Memory B cell (primary cell): ENCODE data around the gene SEMA6D.

ENCODE experiments used
- ATAC-seq: fragments of 150-1000 bp; cut with Tn5 transposase; 2 replicates; pipeline ENCODE4 v1.10.0; 2021; ENCODE audit warnings: low read depth, mild to moderate bottlenecking, moderate library complexity
- DNase-seq, 2 donors: peaks; one replicate each; pipeline ENCODE4 v3.0.0; 2022; ENCODE audit warnings: low spot score in 2 of 2
- H3K27ac Mint-ChIP-seq: one replicate; pipeline ENCODE4 v1.8.0; 2022; ENCODE audit warnings: mild to moderate bottlenecking, moderate library complexity, mixed read lengths
- H3K27me3 Mint-ChIP-seq: one replicate; pipeline ENCODE4 v1.8.0; 2022; ENCODE audit warnings: mixed read lengths
- H3K36me3 Mint-ChIP-seq: one replicate; pipeline ENCODE4 v1.8.0; 2022; ENCODE audit warnings: mild to moderate bottlenecking, mixed read lengths
- H3K4me1 Mint-ChIP-seq: one replicate; pipeline ENCODE4 v1.8.0; 2022; ENCODE audit warnings: mixed read lengths
- H3K4me3 Mint-ChIP-seq: one replicate; pipeline ENCODE4 v1.8.0; 2022; ENCODE audit warnings: mild to moderate bottlenecking, moderate library complexity, mixed read lengths
- H3K9me3 Mint-ChIP-seq: one replicate; pipeline ENCODE4 v1.8.0; 2022; ENCODE audit warnings: mixed read lengths

Gene SEMA6D

DNA sequence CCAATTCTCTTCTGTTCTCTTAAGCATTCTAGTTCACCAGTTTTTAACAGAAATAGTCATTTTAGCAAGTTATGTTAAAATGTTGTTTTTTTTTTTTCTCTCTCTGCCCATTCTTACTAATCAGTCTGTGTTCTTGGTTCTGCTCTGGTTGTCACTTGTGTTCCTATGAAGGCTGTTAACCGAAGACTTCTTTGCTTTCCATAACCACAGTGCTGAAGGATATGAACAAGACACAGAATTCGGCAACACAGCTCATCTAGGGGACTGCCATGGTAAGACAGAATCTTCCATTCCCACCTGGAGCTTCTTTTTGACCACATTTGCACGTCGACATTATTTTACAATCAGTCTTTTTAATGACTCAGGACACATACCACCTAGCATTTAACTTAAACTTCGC, 49.1 kb downstream of the SEMA6D start:
- Mint-ChIP-seq H3K27me3 (peaks cover 7% of the 10 kb centered on the region), H3K4me1 (no peaks in the 10 kb centered on the region), H3K4me3 (no peak overlapping the region), H3K27ac (no peak overlapping the region), H3K9me3 (peaks cover 3% of the 10 kb centered on the region), H3K36me3 (no peaks in the 10 kb centered on the region)
- ATAC-seq (no peak), DNase-seq (no peak)

DNA sequence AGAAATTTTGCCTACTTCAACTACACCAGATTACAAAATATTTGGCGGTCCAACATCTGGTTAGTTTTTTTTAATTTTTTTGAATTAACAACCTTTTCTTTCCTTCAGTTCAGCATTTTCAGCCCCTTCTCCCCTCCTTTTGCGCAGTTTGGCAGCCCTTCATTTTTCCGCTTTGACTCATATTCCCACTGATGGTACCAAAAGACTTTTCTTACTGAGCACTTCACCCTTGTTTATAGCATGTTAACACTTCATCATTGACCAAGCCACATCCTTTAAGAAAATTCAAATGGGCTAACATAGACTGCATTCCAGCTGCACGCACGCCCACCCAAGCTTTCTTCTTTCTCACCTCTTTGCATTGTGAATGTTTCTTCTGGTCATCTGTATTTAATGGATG, 49.7 kb downstream of the SEMA6D start:
- ATAC-seq, result no peak

DNA sequence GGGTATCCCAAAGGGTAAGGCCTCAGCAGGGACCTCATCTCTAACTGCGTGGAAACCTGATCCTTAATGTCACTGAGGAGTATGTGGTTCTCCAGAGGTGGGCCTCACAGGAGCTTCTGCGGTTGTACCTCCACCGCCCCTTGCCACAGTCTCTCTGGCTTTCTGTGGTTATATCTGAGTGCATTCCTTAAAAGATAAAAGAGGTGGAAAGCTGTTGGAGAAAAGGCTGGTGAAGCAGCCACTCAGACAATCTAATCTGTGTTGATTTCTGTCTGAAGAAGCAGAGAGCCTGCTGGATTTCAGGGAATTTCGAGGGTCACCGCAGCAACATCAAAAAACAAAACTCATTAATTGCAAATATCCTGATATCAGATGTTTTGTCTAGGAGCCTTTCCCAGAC, 51.4 kb downstream of the SEMA6D start:
- no peaks in the 10 kb centered on the region for H3K36me3 Mint-ChIP-seq
- H3K4me1 Mint-ChIP-seq, result no peaks in the 10 kb centered on the region
- DNase-seq (no peak), ATAC-seq (no peak)
- peaks cover 7% of the 10 kb centered on the region for H3K27me3 Mint-ChIP-seq
- H3K4me3 Mint-ChIP-seq, result no peak overlapping the region
- peaks cover 3% of the 10 kb centered on the region for H3K9me3 Mint-ChIP-seq
- no peak overlapping the region for H3K27ac Mint-ChIP-seq

More for the DNA sequence above, 49.7 kb downstream of the SEMA6D start:
- Mint-ChIP-seq H3K4me1 (no peaks in the 10 kb centered on the region), H3K36me3 (no peaks in the 10 kb centered on the region), H3K27ac (no peak overlapping the region), H3K4me3 (no peak overlapping the region), H3K27me3 (peaks cover 7% of the 10 kb centered on the region), H3K9me3 (peaks cover 3% of the 10 kb centered on the region)
- no peak for DNase-seq

DNA sequence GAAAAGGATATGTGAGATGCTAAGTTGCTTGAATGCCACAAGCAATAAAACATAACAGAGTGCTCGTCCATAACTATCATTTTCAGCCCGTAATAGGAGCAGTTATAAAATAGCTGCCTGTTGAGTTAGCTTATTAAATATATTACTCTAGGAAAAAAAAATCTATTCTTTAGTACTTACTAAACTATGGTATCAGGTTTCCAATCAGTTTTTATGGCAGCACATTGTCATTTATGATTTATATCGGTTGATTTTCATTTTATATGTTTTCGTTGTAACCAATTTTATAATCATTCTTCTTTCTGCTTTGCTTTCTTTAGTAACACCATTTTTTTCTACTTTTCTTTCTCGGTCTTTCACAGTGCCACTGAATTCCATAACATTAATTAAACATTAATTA, 51.9 kb downstream of the SEMA6D start:
- peaks cover 7% of the 10 kb centered on the region for H3K27me3 Mint-ChIP-seq

DNA sequence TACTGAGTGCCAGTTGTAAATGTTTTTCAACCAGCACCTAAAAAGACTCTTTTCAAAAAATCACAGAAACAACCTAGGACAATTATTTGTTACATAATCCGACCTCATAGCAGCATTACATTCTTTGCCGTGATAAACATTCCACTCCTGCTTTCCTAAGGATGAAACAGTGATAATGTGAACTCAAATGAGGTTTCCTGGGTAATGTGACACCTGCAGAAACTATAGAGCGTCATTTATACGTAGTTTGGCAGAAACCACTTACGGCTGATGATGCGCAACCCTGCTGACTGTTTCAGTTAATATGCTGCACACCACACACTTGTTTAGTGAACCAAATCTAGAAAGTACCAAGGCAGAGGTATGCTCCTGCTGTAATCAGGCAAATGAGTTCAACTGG, 55.8 kb downstream of the SEMA6D start:
- no peak for DNase-seq
- Mint-ChIP-seq H3K9me3 (no peaks in the 10 kb centered on the region), H3K27ac (no peak overlapping the region), H3K4me3 (no peak overlapping the region), H3K36me3 (no peaks in the 10 kb centered on the region), H3K4me1 (no peaks in the 10 kb centered on the region), H3K27me3 (peaks cover 2% of the 10 kb centered on the region)
- ATAC-seq, result no peak

More for the DNA sequence above, 51.9 kb downstream of the SEMA6D start:
- Mint-ChIP-seq H3K9me3 (peaks cover 3% of the 10 kb centered on the region), H3K27ac (no peak overlapping the region), H3K36me3 (no peaks in the 10 kb centered on the region), H3K4me1 (no peaks in the 10 kb centered on the region), H3K4me3 (no peak overlapping the region)
- ATAC-seq (no peak), DNase-seq (no peak)

DNA sequence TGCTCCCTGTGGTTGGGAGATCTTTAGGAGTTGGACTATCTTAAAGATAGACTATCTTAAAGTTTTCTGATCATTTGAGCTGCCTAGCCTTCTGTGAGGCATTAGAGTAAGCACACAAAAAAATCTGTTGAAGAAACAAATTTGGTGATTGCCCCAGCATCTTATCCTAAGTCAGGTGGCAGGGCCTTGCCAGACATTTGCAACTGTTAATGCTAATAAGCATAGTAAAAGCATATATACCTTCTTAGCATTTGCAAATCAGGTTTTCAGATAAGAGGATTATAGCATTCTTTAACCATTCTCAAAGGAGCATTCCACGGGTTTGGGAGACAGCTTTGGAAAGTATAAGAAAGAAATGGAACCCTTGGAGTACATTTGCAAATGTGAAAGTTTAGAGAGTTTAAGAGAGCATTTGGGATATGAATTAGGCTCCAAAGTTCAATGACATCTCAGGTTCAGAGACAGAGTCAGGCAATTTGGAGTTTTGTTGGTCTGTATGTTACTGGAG, 61.0 kb downstream of the SEMA6D start:
- H3K36me3 Mint-ChIP-seq, result no peaks in the 10 kb centered on the region
- no peak overlapping the region for H3K4me3 Mint-ChIP-seq
- no peak for ATAC-seq

GRCh38 chr15:47780971-47781370, 63.7 kb downstream of the SEMA6D start:
- H3K27me3 Mint-ChIP-seq, result no peaks in the 10 kb centered on the region
- no peak overlapping the region for H3K27ac Mint-ChIP-seq
- H3K36me3 Mint-ChIP-seq, result no peaks in the 10 kb centered on the region
- no peaks in the 10 kb centered on the region for H3K4me1 Mint-ChIP-seq
- no peak overlapping the region for H3K4me3 Mint-ChIP-seq
- ATAC-seq (no peak), DNase-seq (no peak)
- no peaks in the 10 kb centered on the region for H3K9me3 Mint-ChIP-seq

More for the DNA sequence above, 61.0 kb downstream of the SEMA6D start:
- Mint-ChIP-seq H3K4me1 (no peaks in the 10 kb centered on the region), H3K9me3 (no peaks in the 10 kb centered on the region), H3K27ac (no peak overlapping the region), H3K27me3 (no peaks in the 10 kb centered on the region)
- no peak for DNase-seq

DNA sequence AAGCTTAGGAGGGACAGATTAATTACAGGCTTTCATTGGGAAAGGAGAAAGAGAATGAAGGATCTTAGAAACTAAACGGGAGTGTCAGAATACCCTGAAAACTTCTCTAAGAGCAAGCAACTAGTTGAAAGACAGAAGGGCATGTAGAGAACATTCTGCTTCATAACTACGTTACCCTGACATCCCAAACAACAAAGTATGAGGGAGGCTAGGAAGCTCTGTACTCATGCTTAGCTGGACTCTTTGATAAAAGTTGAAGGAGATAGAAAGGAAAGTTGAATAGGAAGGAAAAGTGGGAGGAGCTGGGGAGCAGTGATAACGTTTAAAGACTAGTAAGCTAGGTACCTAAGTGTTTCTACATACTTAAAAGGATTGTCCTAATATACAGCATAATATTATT, 64.2 kb downstream of the SEMA6D start:
- Mint-ChIP-seq H3K27me3 (peaks cover 1% of the 10 kb centered on the region), H3K4me1 (no peaks in the 10 kb centered on the region), H3K36me3 (no peaks in the 10 kb centered on the region), H3K9me3 (no peaks in the 10 kb centered on the region), H3K27ac (no peak overlapping the region), H3K4me3 (no peak overlapping the region)
- ATAC-seq (no peak), DNase-seq (no peak)

GRCh38 chr15:47784820-47785219, 67.5 kb downstream of the SEMA6D start:
- H3K4me3 Mint-ChIP-seq, result no peak overlapping the region
- H3K36me3 Mint-ChIP-seq, result no peaks in the 10 kb centered on the region
- H3K4me1 Mint-ChIP-seq, result no peaks in the 10 kb centered on the region
- no peak overlapping the region for H3K27ac Mint-ChIP-seq
- DNase-seq (no peak), ATAC-seq (no peak)
- H3K9me3 Mint-ChIP-seq, result peaks cover 2% of the 10 kb centered on the region
- H3K27me3 Mint-ChIP-seq, result peaks cover 4% of the 10 kb centered on the region

- Mint-ChIP-seq H3K9me3 (peaks cover 2% of the 10 kb centered on the region), H3K27ac (no peak overlapping the region), H3K4me3 (no peak overlapping the region), H3K4me1 (no peaks in the 10 kb centered on the region), H3K36me3 (no peaks in the 10 kb centered on the region), H3K27me3 (peaks cover 4% of the 10 kb centered on the region)
- ATAC-seq (no peak), DNase-seq (no peak)
Measured at GRCh38 chr15:47786371-47786770, 69.1 kb downstream of the SEMA6D start.

GRCh38 chr15:47787875-47788274, 70.6 kb downstream of the SEMA6D start:
- Mint-ChIP-seq H3K36me3 (no peaks in the 10 kb centered on the region), H3K27ac (no peak overlapping the region), H3K9me3 (peaks cover 2% of the 10 kb centered on the region), H3K4me1 (no peaks in the 10 kb centered on the region), H3K27me3 (peaks cover 4% of the 10 kb centered on the region), H3K4me3 (no peak overlapping the region)
- DNase-seq, result no peak
- ATAC-seq, result no peak

DNA sequence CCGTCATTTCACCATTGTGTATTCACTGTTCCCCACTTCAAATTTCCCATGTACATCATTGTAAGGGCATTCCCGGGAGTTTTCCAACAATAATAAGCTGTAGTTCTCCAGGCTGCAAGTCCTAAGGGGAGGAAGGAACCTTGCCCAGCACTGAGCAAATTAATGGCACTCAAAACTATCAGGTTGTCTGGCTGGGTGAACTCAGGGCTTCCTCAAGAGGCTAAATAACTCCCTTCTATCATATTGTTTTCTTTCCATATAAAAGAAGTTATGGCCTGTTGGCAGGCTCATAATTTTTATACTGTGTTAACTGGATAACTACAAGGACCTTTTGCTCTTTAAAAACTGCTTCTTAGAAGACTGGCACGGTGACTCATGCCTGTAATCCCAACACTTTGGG, 71.4 kb downstream of the SEMA6D start:
- ATAC-seq, result no peak
- H3K4me3 Mint-ChIP-seq, result no peak overlapping the region
- no peaks in the 10 kb centered on the region for H3K4me1 Mint-ChIP-seq
- no peak for DNase-seq
- H3K9me3 Mint-ChIP-seq, result peaks cover 2% of the 10 kb centered on the region
- no peaks in the 10 kb centered on the region for H3K36me3 Mint-ChIP-seq
- H3K27me3 Mint-ChIP-seq, result peaks cover 6% of the 10 kb centered on the region
- H3K27ac Mint-ChIP-seq, result no peak overlapping the region

GRCh38 chr15:47791161-47791560, 73.9 kb downstream of the SEMA6D start:
- H3K27ac Mint-ChIP-seq, result no peak overlapping the region
- DNase-seq (no peak), ATAC-seq (no peak)
- peaks cover 7% of the 10 kb centered on the region for H3K27me3 Mint-ChIP-seq
- H3K4me1 Mint-ChIP-seq, result no peaks in the 10 kb centered on the region
- no peaks in the 10 kb centered on the region for H3K36me3 Mint-ChIP-seq
- no peak overlapping the region for H3K4me3 Mint-ChIP-seq
- peaks cover 2% of the 10 kb centered on the region for H3K9me3 Mint-ChIP-seq

- peaks cover 2% of the 10 kb centered on the region for H3K9me3 Mint-ChIP-seq
- ATAC-seq (no peak), DNase-seq (no peak)
- peaks cover 5% of the 10 kb centered on the region for H3K27me3 Mint-ChIP-seq
- no peak overlapping the region for H3K4me3 Mint-ChIP-seq
- H3K36me3 Mint-ChIP-seq, result no peaks in the 10 kb centered on the region
- no peak overlapping the region for H3K27ac Mint-ChIP-seq
- no peaks in the 10 kb centered on the region for H3K4me1 Mint-ChIP-seq
Measured at GRCh38 chr15:47792231-47792630, 74.9 kb downstream of the SEMA6D start.

DNA sequence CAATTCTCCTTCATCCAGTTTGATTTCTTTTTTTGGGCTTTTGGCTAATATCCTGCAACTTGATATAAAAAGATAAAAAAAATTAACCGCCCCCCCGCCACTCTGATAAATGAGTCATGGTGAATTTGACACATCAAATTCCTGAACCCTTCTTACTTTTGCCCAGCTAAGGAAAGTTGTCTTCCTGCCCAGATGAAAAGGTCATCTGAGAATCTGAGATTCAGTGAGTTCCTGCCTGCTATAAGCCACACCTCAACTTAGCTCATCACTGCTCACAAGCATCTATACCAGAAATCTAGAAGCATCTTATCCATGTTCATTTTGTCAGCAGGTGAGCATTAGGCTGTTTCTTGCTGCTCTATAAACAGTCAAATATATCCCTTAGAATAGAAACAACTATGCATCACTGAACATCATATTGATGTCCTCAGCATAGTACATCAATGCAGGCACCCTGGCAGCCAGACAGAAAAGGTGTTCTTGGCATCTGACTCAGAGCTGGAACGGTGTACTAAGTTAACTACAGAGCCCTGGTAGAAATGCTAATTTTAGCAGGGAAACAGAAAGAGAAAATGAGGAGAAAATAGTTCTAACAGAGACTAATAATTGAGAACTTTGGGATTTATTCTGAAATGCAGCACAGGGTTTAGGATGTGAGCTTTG, 77.1 kb downstream of the SEMA6D start:
- Mint-ChIP-seq H3K36me3 (no peaks in the 10 kb centered on the region), H3K27ac (no peak overlapping the region), H3K4me1 (no peaks in the 10 kb centered on the region), H3K4me3 (no peak overlapping the region), H3K9me3 (no peaks in the 10 kb centered on the region), H3K27me3 (peaks cover 3% of the 10 kb centered on the region)
- DNase-seq, result no peak
- ATAC-seq, result no peak
